GM18505 (cell line): ENCODE results near the gene RABL6.
"Not testable (repeated sequence)": the region's sequence is repeated elsewhere in the genome, so short reads cannot be mapped to it uniquely, and the experiment has no call there.

Source experiments
- ATAC-seq: cut with Tn5 transposase; IDR thresholded peaks from one replicate; pipeline ENCODE4 v1.9.1; 2021; ENCODE audit not compliant: unreplicated experiment
- POLR2A ChIP-seq: IDR thresholded peaks from 4 replicates; pipeline ENCODE4 v1.6.1; 2011; ENCODE audit warnings: borderline replicate concordance; ENCODE audit not compliant: insufficient read depth, insufficient read length; ENCODE audit errors: extremely low read depth

Gene RABL6

DNA sequence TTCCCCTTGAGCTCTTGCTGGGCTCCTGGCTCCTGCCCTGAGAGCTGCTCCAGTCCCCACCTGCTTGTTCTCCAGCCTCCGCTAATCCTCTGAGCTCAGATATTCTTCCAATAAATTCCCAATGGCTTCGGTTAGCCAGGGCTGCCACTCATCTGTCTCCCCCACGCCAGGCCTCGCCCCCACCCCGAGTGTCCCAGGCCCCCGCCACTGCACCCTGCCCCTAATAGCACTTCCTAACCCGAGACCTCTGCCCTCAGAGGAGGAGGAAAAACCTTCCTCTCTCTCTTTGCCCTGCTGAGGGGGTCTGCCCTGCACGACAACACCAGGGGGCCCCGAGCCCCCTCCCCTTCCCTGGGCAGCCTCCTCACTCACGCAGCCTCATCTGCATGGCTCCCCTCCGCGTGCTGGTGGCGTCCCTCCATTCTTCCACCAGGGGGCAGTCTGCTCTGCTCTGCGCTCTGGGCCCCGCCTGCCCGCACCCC lies 38.0 kb upstream of the RABL6 start:
- ATAC-seq: no peak

DNA sequence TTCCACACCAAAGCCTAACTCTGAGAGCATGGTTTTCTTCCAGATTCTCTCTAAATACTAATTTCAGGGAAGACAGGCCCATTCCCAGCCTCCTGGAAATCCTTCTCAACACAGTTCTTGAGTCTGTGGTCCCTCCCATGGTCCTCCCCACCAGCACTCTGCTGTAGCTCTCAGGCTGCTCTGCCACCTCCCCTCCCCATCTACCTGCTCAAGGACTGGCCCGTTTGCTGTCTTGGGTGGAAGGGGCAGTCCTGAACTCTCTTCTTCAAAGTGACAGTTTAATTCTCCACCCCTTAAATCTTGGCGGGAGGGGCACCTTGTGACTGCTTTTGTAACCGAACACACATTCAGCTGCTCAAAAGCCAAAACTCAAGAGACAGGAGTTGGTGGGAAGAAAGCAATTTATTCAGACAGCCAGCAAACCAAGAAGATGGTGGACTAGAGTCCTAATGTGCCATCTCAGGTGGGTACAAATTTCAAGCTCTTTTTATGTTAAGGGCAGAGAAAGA lies 35.8 kb upstream of the RABL6 start:
- TF ChIP-seq POLR2A: no peak
- no peak for ATAC-seq

More for the DNA sequence above, 38.0 kb upstream of the RABL6 start:
- TF ChIP-seq POLR2A: no peak

DNA sequence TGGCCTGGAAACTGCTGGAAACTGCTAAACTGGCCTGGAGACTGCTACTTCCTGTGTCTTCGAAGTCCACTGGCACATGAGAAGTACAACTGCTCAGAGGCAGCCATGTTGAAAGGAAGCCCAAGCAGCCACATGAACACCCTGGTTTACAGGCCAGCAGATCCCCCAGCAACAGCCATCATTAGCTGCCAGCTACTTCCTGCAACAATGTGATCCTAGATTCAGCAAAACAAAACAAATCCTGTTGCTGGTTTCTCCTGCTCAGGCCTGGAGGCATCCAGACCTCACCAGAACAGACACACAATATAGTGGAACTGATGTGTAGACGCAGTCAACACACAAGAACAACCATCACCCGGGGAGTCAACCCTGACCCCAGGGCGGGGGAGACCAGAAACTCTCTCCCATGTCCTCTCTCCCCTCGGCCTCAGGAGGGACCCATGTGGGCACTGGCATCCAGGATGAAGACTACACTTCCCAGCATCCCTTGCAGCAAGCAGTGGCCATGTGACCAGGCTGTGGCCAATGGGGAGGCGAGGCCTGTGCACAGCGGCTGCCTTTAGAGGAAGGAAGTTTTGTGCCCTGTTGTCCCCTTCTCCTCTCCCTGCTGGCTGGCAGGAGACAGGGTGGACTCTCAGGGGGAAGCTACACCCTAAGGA lies 34.2 kb upstream of the RABL6 start:
- ATAC-seq: no peak

DNA sequence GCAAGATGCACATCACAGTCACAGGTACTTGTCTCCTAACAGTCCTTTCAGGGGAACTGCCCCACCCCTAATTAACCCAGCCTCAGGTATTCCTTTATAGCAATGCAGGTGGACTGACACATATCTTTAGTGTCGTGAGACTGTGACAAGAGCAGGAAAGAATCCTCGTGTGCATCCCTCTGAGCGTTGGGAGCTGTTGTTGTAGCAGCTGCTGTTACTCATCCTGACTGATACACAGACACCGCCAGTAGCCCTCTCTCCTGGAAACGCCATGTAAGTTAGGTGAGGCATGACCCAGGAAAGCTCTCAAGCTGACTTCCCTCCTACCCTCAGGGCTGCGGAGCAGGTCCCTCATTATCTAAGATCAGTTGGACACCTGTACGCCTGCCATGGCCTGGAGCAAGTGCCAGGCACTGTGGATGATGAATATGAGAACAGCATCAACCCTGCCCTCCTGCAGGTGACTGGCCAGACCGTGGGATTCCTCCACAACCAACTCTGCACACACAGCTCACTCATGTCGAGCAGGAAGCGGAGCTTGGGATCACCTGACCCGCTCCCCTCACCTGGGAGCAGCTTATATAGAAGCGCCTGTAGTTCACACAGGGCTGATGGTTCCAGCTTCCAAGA lies 33.2 kb upstream of the RABL6 start:
- no peak for ATAC-seq
- TF ChIP-seq POLR2A: no peak

More for the DNA sequence above, 34.2 kb upstream of the RABL6 start:
- no peak for TF ChIP-seq POLR2A

GRCh38 chr9:136775191-136775590 lies 32.6 kb upstream of the RABL6 start:
- TF ChIP-seq POLR2A: no peak
- ATAC-seq: no peak

DNA sequence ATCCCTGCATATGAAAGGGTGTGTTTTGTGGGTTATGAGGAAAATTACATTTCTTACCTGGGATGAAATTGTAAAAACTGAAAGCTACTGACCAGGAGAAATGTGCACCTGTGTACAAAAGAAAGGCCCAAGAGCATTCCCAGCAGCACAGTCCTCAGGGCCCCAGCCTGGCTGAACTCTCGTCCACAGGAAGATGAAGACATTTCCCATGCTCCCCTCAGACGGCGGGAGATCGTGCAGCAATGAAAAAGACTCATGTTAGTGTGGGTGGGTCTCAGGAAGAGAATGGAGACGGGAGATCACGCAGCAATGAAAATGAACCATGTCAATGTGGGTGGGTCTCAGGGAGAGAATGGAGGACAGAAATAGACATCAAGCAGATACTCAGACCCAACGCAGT lies 30.8 kb upstream of the RABL6 start:
- no peak for TF ChIP-seq POLR2A
- ATAC-seq: no peak

- no peak for TF ChIP-seq POLR2A
- no peak for ATAC-seq
Measured at GRCh38 chr9:136777359-136777758, 30.4 kb upstream of the RABL6 start.

- no peak for ATAC-seq
- no peak for TF ChIP-seq POLR2A
Measured at GRCh38 chr9:136779808-136780207, 27.9 kb upstream of the RABL6 start.

DNA sequence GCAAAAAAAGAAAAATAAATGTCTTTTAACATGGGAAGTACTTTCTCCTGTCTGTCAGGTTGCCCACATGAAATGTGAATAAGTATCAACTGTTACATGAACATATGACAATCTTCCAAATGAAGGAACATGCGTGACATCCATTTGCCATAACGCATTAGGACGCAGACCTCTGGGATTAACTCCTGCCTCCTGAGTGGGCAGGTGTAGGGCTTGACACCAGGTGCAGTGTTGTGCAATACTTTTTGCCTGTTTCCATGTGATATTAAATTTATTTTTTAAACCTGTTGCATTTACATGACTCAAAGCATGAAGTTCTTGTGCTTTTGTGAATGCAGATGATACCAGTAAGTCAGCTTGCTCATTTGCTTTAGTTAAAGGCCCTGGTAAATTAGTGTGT lies 25.3 kb upstream of the RABL6 start:
- no peak for TF ChIP-seq POLR2A
- no peak for ATAC-seq

DNA sequence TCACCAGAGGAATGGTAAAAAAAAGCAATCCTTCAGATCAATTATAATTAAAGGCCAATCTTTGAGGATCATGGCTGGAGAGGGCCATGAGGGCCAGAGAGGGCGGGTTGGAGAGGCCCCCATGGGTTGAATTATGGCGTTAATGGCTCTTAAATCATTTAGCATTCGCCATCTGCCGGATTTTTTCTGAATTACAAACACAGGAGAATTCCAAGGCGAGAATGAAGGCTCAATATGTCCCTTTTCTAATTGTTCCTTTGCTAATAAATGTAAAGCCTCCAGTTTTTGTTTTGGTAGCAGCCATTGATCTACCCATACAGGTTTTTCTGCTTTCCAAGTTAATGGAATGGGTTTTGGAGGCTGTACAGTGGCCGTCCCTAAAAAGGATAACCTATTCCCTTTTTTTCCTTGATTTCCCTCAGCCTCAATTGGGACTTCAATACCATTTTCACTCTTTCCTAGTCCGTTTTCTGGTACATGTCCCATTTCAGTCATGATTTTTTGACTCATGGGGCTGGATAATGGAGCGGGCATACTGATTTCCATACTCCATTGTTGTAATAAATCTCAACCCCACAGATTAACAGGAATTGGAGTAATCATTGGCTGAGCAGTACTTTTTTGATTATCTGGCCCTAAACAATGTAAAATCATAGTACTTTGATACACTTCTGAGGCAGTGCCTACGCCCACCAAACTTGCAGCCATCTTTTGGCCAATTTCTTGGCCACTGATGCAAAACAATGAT lies 23.3 kb upstream of the RABL6 start:
- ATAC-seq: no peak
- no peak for TF ChIP-seq POLR2A

DNA sequence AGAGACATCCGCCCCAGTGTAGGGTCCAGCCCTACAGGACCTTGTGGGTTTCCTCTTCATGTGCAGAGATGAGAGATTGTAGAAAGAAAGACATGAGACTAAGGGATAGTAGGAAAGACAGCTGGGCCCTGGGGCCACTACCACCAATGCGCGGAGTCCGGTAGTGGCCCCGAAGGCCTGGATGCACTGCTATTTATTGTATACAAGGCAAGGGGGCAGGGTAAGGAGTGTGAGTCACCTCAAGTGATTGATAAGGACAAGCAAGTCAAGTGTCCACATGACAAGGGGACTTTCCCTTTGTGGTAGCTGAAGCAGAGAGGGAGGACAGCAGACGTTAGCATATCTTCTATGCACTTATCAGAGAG lies 22.8 kb upstream of the RABL6 start:
- no peak for ATAC-seq
- no peak for TF ChIP-seq POLR2A

DNA sequence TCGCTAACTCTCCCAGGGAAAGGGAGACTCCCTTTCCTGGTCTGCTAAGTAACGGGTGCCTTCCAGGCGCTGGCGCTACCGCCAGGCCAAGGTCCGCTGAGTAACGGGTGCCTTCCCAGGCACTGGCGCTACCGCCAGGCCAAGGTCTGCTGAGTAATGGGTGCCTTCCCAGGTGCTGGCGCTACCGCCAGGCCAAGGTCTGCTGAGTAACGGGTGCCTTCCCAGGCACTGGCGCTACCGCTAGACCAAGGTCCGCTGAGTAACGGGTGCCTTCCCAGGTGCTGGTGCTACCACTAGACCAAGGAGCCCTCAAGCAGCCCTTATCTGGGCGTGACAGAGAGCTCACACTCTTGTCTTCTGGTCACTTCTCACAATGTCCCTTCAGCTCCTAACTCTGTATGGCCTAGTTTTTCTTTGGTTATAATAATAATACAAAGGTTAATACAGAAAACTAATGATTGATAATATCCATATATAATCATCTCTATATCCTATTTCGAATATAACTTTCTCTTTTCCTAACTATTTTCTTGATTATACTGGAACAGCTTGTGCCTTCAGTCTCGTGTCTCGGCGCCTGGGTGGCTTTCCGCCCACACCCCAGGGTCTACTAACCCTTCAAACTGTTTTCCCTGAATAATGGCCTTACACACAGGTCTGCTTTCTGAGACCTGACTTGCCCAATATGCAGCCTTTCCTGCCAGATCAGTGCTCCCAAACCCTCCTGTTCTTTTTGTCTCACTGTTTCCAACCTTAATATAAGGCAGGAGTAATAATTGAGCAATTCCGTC lies 22.0 kb upstream of the RABL6 start:
- not testable (repeated sequence) for ATAC-seq

- TF ChIP-seq POLR2A: no peak
- no peak for ATAC-seq
Measured at GRCh38 chr9:136786451-136786850, 21.3 kb upstream of the RABL6 start.

- not testable (repeated sequence) for ATAC-seq
Measured at GRCh38 chr9:136786983-136787382, 20.8 kb upstream of the RABL6 start.
